Immature natural killer cell (primary cell): ENCODE results near the gene PPP1CC. TPM values are rescaled to one million over a fixed set of nuclear protein-coding genes. Genes with fewer than 3 reads are reported as not detected.
"Not testable (repeated sequence)": the region's sequence is repeated elsewhere in the genome, so short reads cannot be mapped to it uniquely, and the experiment has no call there.

ENCODE experiments used
- DNase-seq, 3 donors: peaks; one replicate each; pipeline ENCODE4 v3.0.0; 2022; ENCODE audit warnings: mixed read lengths in 1 of 3
- H3K27ac Mint-ChIP-seq, 6 donors: one replicate each; pipeline ENCODE4 v1.8.0; 2020; ENCODE audit warnings: mixed read lengths in 6 of 6, mild to moderate bottlenecking in 5 of 6, inconsistent platforms in 4 of 6, moderate library complexity in 3 of 6
- H3K27me3 Mint-ChIP-seq, 3 donors: one replicate each; pipeline ENCODE4 v1.8.0; 2020 to 2021; ENCODE audit warnings: low read depth in 3 of 3, mild to moderate bottlenecking in 3 of 3, mixed read lengths in 3 of 3, moderate library complexity in 3 of 3, inconsistent platforms in 1 of 3
- H3K36me3 Mint-ChIP-seq, 3 donors: one replicate each; pipeline ENCODE4 v1.8.0; 2020; ENCODE audit warnings: mixed read lengths in 3 of 3, inconsistent platforms in 2 of 3, mild to moderate bottlenecking in 2 of 3
- H3K4me1 Mint-ChIP-seq, 2 donors: one replicate each; pipeline ENCODE4 v1.8.0; 2020; ENCODE audit warnings: inconsistent platforms in 2 of 2, mild to moderate bottlenecking in 2 of 2, mixed read lengths in 2 of 2, moderate library complexity in 1 of 2
- H3K4me3 Mint-ChIP-seq, 5 donors: one replicate each; pipeline ENCODE4 v1.8.0; 2020; ENCODE audit warnings: mild to moderate bottlenecking in 5 of 5, mixed read lengths in 5 of 5, inconsistent platforms in 3 of 5, moderate library complexity in 3 of 5
- H3K9me3 Mint-ChIP-seq, 6 donors: one replicate each; pipeline ENCODE4 v1.8.0; 2020; ENCODE audit warnings: mild to moderate bottlenecking in 6 of 6, mixed read lengths in 6 of 6, inconsistent platforms in 4 of 6, moderate library complexity in 3 of 6
- polyA plus RNA-seq, 3 donors: library from polyadenylated mRNA; unstranded; fragments of 300-500 nt; fragmentation: Illumina TruSeq; gene quantifications; one replicate each; pipeline ENCODE4 v1.2.3, GENCODE V29; 2021

The PPP1CC gene
- polyA plus RNA-seq, 3 donors from 2014 or later: 74.3 to 116 (median 89.8) TPM

DNA sequence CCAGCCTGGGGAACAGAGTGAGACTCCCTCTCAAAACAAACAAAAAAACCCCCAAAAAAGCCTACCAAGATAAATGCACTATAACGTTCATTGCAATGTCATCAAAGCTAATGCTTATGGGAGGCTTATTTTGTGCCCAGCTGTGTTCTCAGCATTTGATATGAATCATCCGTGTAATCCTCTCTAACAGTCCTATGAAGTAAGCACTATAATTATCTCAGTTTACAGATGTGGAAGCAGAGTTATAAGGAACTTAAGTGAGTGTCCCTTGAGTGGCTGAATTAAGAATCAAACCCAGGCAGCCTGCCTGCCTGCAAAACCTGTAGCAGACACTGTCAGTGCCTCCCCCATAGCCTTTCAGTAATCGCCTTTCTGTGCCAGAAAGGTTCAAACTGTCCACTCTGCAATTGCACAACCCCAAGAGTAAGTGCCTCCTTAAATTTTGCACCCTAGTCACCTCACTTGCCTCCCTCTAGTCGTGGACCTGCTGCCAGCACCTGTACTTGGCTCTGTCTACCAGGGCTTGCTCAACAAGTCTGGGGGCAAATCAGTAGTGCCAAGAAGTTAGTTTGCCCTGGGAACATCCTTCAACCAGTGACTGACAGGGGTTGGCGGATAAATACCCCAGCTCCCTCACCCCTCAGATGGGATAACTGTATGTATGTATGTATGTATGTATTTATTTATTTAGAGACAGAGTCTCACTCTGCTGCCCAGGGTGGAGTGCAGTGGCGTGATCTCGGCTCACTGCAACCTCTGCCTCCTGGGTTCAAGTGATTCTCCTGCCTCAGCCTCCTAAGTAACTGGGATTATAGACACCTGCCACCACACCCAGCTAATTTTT is 23.8 kb upstream of the PPP1CC start:
- H3K36me3 Mint-ChIP-seq: no peaks in the 10 kb centered on the region
- H3K4me1 Mint-ChIP-seq: peaks cover 0 to 6% of the 10 kb centered on the region in 2 donors
- DNase-seq: no peak
- no peaks in the 10 kb centered on the region for H3K9me3 Mint-ChIP-seq
- peaks cover 0 to 3% (median 2%) of the 10 kb centered on the region in 3 donors for H3K27me3 Mint-ChIP-seq
- no peak overlapping the region for H3K4me3 Mint-ChIP-seq
- H3K27ac Mint-ChIP-seq: no peak overlapping the region

DNA sequence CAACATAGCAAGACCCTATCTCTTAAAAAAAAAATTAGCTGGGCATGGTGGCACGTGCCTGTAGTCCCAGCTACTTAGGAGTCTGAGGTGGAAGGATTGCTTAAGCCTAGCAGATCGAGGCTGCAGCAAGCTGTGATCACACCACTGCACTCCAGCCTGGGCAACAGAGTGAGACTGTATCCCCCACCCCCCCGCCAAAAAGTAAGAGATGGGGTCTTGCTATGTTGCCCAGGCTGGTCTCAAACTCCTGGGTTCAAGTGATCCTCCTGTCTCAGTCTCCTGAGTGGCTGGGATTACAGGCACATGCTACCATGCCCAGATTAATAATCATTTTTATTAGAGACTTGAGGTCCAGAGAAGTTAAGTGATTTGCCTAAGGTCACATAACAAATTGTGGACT is 22.9 kb upstream of the PPP1CC start:
- H3K9me3 Mint-ChIP-seq: not testable (repeated sequence)

DNA sequence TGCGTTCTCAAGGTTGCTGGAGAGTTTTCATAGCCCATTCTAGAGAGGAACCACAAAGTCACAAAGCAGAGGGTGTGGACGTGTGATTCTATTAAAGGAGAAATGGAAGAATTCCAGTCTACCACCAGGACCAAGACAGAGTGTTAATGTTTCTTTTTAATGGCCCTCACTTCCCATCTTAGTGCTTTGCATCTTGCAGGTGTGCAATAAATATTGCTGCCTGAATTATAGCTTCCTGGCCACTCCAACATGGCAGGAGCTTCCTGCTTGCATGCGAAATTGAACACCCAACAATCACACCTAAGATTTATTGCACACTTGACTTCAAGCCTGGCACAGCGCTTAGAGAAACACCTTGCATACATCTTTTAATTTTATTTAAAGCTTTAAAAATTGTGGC is 22.4 kb upstream of the PPP1CC start:
- Mint-ChIP-seq H3K27ac (no peak overlapping the region), H3K36me3 (no peaks in the 10 kb centered on the region), H3K4me3 (no peak overlapping the region), H3K27me3 (peaks cover 0 to 3% (median 2%) of the 10 kb centered on the region in 3 donors), H3K9me3 (no peaks in the 10 kb centered on the region), H3K4me1 (peaks cover 0 to 6% of the 10 kb centered on the region in 2 donors)
- DNase-seq: no peak

More for the DNA sequence above, 22.9 kb upstream of the PPP1CC start:
- not testable (repeated sequence) for DNase-seq, H3K4me3 Mint-ChIP-seq, H3K27me3 Mint-ChIP-seq, H3K27ac Mint-ChIP-seq, H3K36me3 Mint-ChIP-seq, H3K4me1 Mint-ChIP-seq

GRCh38 chr12:110763583-110763982 is 20.9 kb upstream of the PPP1CC start:
- peak overlapping the region in 1 of 6 donors; percentile 20 for H3K27ac Mint-ChIP-seq
- H3K36me3 Mint-ChIP-seq: no peaks in the 10 kb centered on the region
- H3K4me3 Mint-ChIP-seq: no peak overlapping the region
- no peaks in the 10 kb centered on the region for H3K9me3 Mint-ChIP-seq
- no peak for DNase-seq
- H3K27me3 Mint-ChIP-seq: peaks cover 0 to 3% (median 2%) of the 10 kb centered on the region in 3 donors
- peaks cover 0 to 6% of the 10 kb centered on the region in 2 donors for H3K4me1 Mint-ChIP-seq

- no peaks in the 10 kb centered on the region for H3K9me3 Mint-ChIP-seq
- H3K4me1 Mint-ChIP-seq: peaks cover 0 to 6% of the 10 kb centered on the region in 2 donors
- H3K36me3 Mint-ChIP-seq: no peaks in the 10 kb centered on the region
- peak overlapping the region in 1 of 6 donors; percentile 20 for H3K27ac Mint-ChIP-seq
- no peak overlapping the region for H3K4me3 Mint-ChIP-seq
- DNase-seq: no peak
- H3K27me3 Mint-ChIP-seq: peaks cover 0 to 3% (median 2%) of the 10 kb centered on the region in 3 donors
These were observed 20.2 kb upstream of the PPP1CC start for GRCh38 chr12:110762891-110763290.

GRCh38 chr12:110760204-110760609 is 17.5 kb upstream of the PPP1CC start:
- H3K9me3 Mint-ChIP-seq: no peaks in the 10 kb centered on the region
- H3K36me3 Mint-ChIP-seq: no peaks in the 10 kb centered on the region
- peaks cover 0 to 2% (median 1%) of the 10 kb centered on the region in 3 donors for H3K27me3 Mint-ChIP-seq
- no peak for DNase-seq
- H3K27ac Mint-ChIP-seq: peak overlapping the region in 1 of 6 donors; percentile 14
- H3K4me1 Mint-ChIP-seq: peaks cover 0 to 6% of the 10 kb centered on the region in 2 donors
- no peak overlapping the region for H3K4me3 Mint-ChIP-seq

GRCh38 chr12:110758922-110759321 is 16.2 kb upstream of the PPP1CC start:
- no peak for DNase-seq
- Mint-ChIP-seq H3K9me3 (no peaks in the 10 kb centered on the region), H3K4me3 (no peak overlapping the region), H3K27me3 (peaks cover 0 to 2% (median 1%) of the 10 kb centered on the region in 3 donors), H3K36me3 (no peaks in the 10 kb centered on the region), H3K4me1 (peaks cover 0 to 6% of the 10 kb centered on the region in 2 donors), H3K27ac (no peak overlapping the region)

DNA sequence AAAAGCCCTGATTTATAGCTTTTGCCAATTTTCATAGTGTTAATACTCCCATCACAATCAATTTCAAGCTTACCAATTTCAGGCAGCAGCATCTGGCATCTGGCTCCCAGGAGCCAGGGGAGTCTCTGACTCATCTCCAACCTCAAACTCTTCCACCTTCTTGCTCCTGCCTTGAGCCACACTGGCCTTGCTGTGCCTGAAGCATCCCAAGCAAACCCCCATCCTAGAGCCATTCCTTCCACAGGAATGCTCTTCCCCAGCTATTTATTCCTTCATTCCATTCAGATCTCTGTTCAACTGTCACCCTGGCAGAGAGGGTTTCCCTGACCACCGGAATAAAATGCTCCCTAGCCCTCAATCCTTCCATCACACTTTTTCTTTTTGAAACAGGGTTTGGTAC is 13.9 kb upstream of the PPP1CC start:
- Mint-ChIP-seq H3K27ac (peak overlapping the region in 1 of 6 donors; percentile 54), H3K9me3 (no peaks in the 10 kb centered on the region), H3K27me3 (no peaks in the 10 kb centered on the region), H3K4me1 (no peaks in the 10 kb centered on the region), H3K36me3 (no peaks in the 10 kb centered on the region), H3K4me3 (no peak overlapping the region)
- DNase-seq: no peak

- Mint-ChIP-seq H3K36me3 (no peaks in the 10 kb centered on the region), H3K27me3 (peaks cover 0 to 4% (median 0%) of the 10 kb centered on the region in 3 donors), H3K4me1 (no peaks in the 10 kb centered on the region), H3K27ac (no peak overlapping the region), H3K4me3 (no peak overlapping the region), H3K9me3 (no peaks in the 10 kb centered on the region)
- no peak for DNase-seq
These were observed 11.6 kb upstream of the PPP1CC start for GRCh38 chr12:110754101-110754793.

DNA sequence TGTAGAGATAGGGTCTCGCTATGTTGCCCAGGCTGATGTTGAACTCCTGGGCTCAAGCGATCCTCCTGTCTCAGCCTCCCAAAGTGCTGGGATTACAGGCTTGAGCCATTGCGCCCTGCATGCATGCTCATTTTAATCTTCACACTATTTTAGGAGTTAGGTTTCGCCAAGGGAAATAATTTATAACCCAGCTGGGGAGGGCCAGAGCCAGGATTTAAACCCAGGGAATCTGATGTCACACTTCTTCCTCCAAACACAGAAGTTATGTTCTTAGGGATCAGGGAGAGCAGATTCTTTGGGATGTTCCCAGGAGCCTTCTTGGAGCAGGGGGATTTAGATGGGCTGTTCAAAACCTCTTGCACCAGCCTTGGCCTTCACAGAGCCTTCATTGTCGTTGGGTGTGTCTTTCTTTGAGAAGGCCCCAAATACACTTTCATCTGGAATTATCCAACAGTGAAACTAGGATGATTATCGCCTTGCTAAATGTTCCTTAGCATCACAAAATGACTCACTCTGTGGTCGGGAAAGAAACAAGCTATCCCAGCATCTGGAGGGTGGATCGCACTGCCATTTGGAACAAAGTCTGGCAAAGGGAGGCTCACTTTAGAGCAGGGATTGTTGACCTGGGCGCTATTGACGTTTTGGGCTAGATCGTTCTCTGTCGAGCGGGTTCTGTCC is 8.2 kb upstream of the PPP1CC start:
- H3K36me3 Mint-ChIP-seq: no peaks in the 10 kb centered on the region
- no peak overlapping the region for H3K27ac Mint-ChIP-seq
- no peaks in the 10 kb centered on the region for H3K9me3 Mint-ChIP-seq
- no peak overlapping the region for H3K4me3 Mint-ChIP-seq
- peaks cover 0 to 4% (median 1%) of the 10 kb centered on the region in 3 donors for H3K27me3 Mint-ChIP-seq
- no peaks in the 10 kb centered on the region for H3K4me1 Mint-ChIP-seq
- no peak for DNase-seq

DNA sequence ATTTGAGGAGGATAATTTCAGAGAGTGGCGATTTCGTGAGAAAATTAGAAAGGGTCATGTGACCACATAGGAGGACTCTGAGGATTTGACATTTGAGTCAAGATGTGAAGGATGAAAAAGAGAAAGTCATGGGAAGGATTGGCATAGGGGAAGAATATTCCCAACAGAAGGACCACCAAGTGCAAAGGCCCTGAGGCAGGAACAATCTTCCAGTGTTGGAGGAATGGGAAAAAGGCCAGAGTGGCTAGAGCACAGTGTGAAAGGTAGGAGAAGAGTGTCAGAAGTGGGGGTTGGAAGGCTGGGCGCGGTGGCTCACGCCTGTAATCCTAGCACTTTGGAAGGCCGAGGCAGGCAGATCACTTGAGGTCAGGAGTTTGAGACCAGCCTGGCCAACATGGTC is 3.9 kb upstream of the PPP1CC start:
- H3K4me3 Mint-ChIP-seq: no peak overlapping the region
- peak overlapping the region in 1 of 6 donors; percentile 2 for H3K27ac Mint-ChIP-seq
- H3K27me3 Mint-ChIP-seq: peaks cover 12 to 17% (median 16%) of the 10 kb centered on the region in 3 donors

GRCh38 chr12:110745542-110746284 is 3.0 kb upstream of the PPP1CC start:
- Mint-ChIP-seq H3K36me3 (no peaks in the 10 kb centered on the region), H3K4me3 (no peak overlapping the region)

More for the DNA sequence above, 3.9 kb upstream of the PPP1CC start:
- no peak for DNase-seq
- peaks cover 14 to 18% of the 10 kb centered on the region in 2 donors for H3K4me1 Mint-ChIP-seq
- no peaks in the 10 kb centered on the region for H3K36me3 Mint-ChIP-seq
- H3K9me3 Mint-ChIP-seq: no peaks in the 10 kb centered on the region

DNA sequence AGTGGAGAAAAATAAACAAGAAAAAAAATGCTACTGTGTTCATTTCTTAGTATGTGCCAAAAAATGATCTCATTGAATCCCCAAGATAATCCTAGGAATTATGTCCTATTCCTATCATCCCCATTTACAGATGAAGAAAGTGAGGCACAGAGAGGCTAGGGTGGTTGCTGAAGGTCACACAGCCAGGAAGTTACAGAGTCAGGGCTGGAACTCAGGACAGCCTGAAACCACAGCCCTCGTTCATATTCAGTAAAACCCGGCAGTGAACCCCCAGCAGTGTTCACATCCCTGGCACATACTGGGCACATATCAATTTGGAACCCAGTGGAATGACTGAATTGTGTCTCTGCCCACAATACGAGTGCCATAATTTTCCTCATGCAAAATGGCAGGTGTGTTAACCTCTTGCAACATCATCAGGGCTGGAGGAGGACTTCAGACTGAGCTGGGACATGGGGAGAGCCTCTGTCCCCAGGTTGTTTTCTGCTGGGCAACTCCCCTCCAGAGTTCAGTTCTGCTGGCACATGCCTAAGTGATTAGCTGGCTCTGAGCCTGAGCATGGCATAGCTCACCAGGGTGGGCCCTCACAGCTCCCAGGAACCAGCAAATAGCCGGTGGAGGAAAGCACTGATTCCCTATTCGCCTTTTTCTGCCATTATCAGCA is 2.0 kb upstream of the PPP1CC start:
- Mint-ChIP-seq H3K27me3 (peaks cover 12 to 21% (median 13%) of the 10 kb centered on the region in 3 donors), H3K9me3 (no peaks in the 10 kb centered on the region), H3K36me3 (no peaks in the 10 kb centered on the region), H3K4me1 (peaks cover 30 to 37% of the 10 kb centered on the region in 2 donors), H3K4me3 (peak overlapping the region in 2 of 5 donors; percentile 45 to 100), H3K27ac (peak overlapping the region in 4 of 6 donors; percentile 17 to 60 (median 37))
- no peak for DNase-seq

More at GRCh38 chr12:110745542-110746284, 3.0 kb upstream of the PPP1CC start:
- H3K9me3 Mint-ChIP-seq: no peaks in the 10 kb centered on the region
- H3K27ac Mint-ChIP-seq: peak overlapping the region in 2 of 6 donors; percentile 10 to 36
- H3K4me1 Mint-ChIP-seq: peaks cover 22 to 27% of the 10 kb centered on the region in 2 donors
- H3K27me3 Mint-ChIP-seq: peaks cover 12 to 21% (median 13%) of the 10 kb centered on the region in 3 donors
- no peak for DNase-seq
